Activated naive CD8-positive, alpha-beta T cell treated with anti-CD3 and anti-CD28 coated beads, Interleukin-2, amount 50 U/mL, for 24 hours (primary cell): ENCODE results near the gene ALDH3A1.

ENCODE experiments used
- ATAC-seq: fragments of 150-1000 bp; cut with Tn5 transposase; one replicate; pipeline ENCODE4 v1.10.0; 2021
- DNase-seq: peaks from one replicate; pipeline ENCODE4 v3.0.0; 2021
- H3K27ac Mint-ChIP-seq: one replicate; pipeline ENCODE4 v1.8.0; 2021; ENCODE audit warnings: mild to moderate bottlenecking, mixed read lengths
- H3K27me3 Mint-ChIP-seq: one replicate; pipeline ENCODE4 v1.8.0; 2021; ENCODE audit warnings: mixed read lengths
- H3K36me3 Mint-ChIP-seq: one replicate; pipeline ENCODE4 v1.8.0; 2021; ENCODE audit warnings: low read depth, mixed read lengths
- H3K4me1 Mint-ChIP-seq: one replicate; pipeline ENCODE4 v1.8.0; 2021; ENCODE audit warnings: mixed read lengths
- H3K4me3 Mint-ChIP-seq: one replicate; pipeline ENCODE4 v1.8.0; 2021; ENCODE audit warnings: mild to moderate bottlenecking, moderate library complexity, mixed read lengths
- H3K9me3 Mint-ChIP-seq: one replicate; pipeline ENCODE4 v1.8.0; 2021; ENCODE audit warnings: mixed read lengths

ALDH3A1 gene

GRCh38 chr17:19724501-19725420 lies 23.3 kb downstream of the ALDH3A1 start:
- Mint-ChIP-seq H3K4me3 (peak overlapping the region; percentile 46), H3K36me3 (no peaks in the 10 kb centered on the region), H3K27ac (peak overlapping the region; percentile 6), H3K27me3 (no peaks in the 10 kb centered on the region), H3K9me3 (no peaks in the 10 kb centered on the region), H3K4me1 (peaks cover 10% of the 10 kb centered on the region)
- DNase-seq (peak; percentile 55), ATAC-seq (peak; percentile 65)

- H3K27me3 Mint-ChIP-seq = no peaks in the 10 kb centered on the region
- ATAC-seq = peak; percentile 9
- H3K9me3 Mint-ChIP-seq = no peaks in the 10 kb centered on the region
- H3K27ac Mint-ChIP-seq = no peak overlapping the region
- no peak for DNase-seq
- no peak overlapping the region for H3K4me3 Mint-ChIP-seq
- H3K36me3 Mint-ChIP-seq = no peaks in the 10 kb centered on the region
- peaks cover 10% of the 10 kb centered on the region for H3K4me1 Mint-ChIP-seq
These were observed 24.1 kb downstream of the ALDH3A1 start for GRCh38 chr17:19723964-19724363.

GRCh38 chr17:19720631-19721426 lies 27.3 kb downstream of the ALDH3A1 start:
- Mint-ChIP-seq H3K4me3 (no peak overlapping the region), H3K9me3 (no peaks in the 10 kb centered on the region), H3K36me3 (no peaks in the 10 kb centered on the region), H3K27ac (no peak overlapping the region), H3K27me3 (no peaks in the 10 kb centered on the region), H3K4me1 (peaks cover 10% of the 10 kb centered on the region)
- DNase-seq (no peak), ATAC-seq (no peak)

- DNase-seq (no peak), ATAC-seq (no peak)
- no peaks in the 10 kb centered on the region for H3K9me3 Mint-ChIP-seq
- H3K4me3 Mint-ChIP-seq = no peak overlapping the region
- no peaks in the 10 kb centered on the region for H3K27me3 Mint-ChIP-seq
- H3K27ac Mint-ChIP-seq = no peak overlapping the region
- H3K4me1 Mint-ChIP-seq = peaks cover 5% of the 10 kb centered on the region
- no peaks in the 10 kb centered on the region for H3K36me3 Mint-ChIP-seq
These were observed 28.0 kb downstream of the ALDH3A1 start for GRCh38 chr17:19720210-19720475.

GRCh38 chr17:19719355-19720209 lies 28.5 kb downstream of the ALDH3A1 start:
- H3K36me3 Mint-ChIP-seq = no peaks in the 10 kb centered on the region
- H3K4me3 Mint-ChIP-seq = no peak overlapping the region
- no peaks in the 10 kb centered on the region for H3K9me3 Mint-ChIP-seq
- no peaks in the 10 kb centered on the region for H3K27me3 Mint-ChIP-seq
- H3K4me1 Mint-ChIP-seq = peaks cover 3% of the 10 kb centered on the region
- H3K27ac Mint-ChIP-seq = no peak overlapping the region
- no peak for ATAC-seq
- DNase-seq = no peak

GRCh38 chr17:19718613-19719354 lies 29.3 kb downstream of the ALDH3A1 start:
- Mint-ChIP-seq H3K27me3 (no peaks in the 10 kb centered on the region), H3K36me3 (no peaks in the 10 kb centered on the region), H3K4me3 (no peak overlapping the region), H3K9me3 (no peaks in the 10 kb centered on the region), H3K27ac (no peak overlapping the region), H3K4me1 (no peaks in the 10 kb centered on the region)
- ATAC-seq (no peak), DNase-seq (no peak)

GRCh38 chr17:19718041-19718612 lies 30.0 kb downstream of the ALDH3A1 start:
- Mint-ChIP-seq H3K27ac (no peak overlapping the region), H3K9me3 (no peaks in the 10 kb centered on the region), H3K36me3 (no peaks in the 10 kb centered on the region), H3K4me3 (no peak overlapping the region), H3K27me3 (no peaks in the 10 kb centered on the region), H3K4me1 (no peaks in the 10 kb centered on the region)
- ATAC-seq (no peak), DNase-seq (no peak)

- no peak for ATAC-seq
- Mint-ChIP-seq H3K27ac (no peak overlapping the region), H3K36me3 (no peaks in the 10 kb centered on the region), H3K27me3 (no peaks in the 10 kb centered on the region), H3K4me3 (no peak overlapping the region), H3K4me1 (no peaks in the 10 kb centered on the region), H3K9me3 (no peaks in the 10 kb centered on the region)
- no peak for DNase-seq
These were observed 30.6 kb downstream of the ALDH3A1 start for GRCh38 chr17:19717411-19717908.

- no peak overlapping the region for H3K4me3 Mint-ChIP-seq
- no peak for ATAC-seq
These were observed 31.1 kb downstream of the ALDH3A1 start for GRCh38 chr17:19717031-19717360.

GRCh38 chr17:19716108-19717030 lies 31.7 kb downstream of the ALDH3A1 start, which contains the start of gene SLC47A2:
Gene SLC47A2, minus strand, starts transcription at chr17:19716584. Its CDS starts 29 bp downstream, at chr17:19716555.
- Mint-ChIP-seq H3K4me3 (no peak within 1 kb of the TSS), H3K9me3 (no peaks in the 10 kb centered on the region), H3K27me3 (no peaks in the 10 kb centered on the region), H3K27ac (no peak within 1 kb of the TSS), H3K36me3 (no peaks in the 10 kb centered on the region), H3K4me1 (no peaks in the 10 kb centered on the region)
- no peak for ATAC-seq
- DNase-seq = no peak

More at GRCh38 chr17:19717031-19717360, 31.1 kb downstream of the ALDH3A1 start:
- Mint-ChIP-seq H3K27me3 (no peaks in the 10 kb centered on the region), H3K4me1 (no peaks in the 10 kb centered on the region), H3K36me3 (no peaks in the 10 kb centered on the region), H3K27ac (no peak overlapping the region), H3K9me3 (no peaks in the 10 kb centered on the region)
- DNase-seq = no peak

GRCh38 chr17:19714542-19715411 lies 33.3 kb downstream of the ALDH3A1 start:
- ATAC-seq (no peak), DNase-seq (no peak)
- no peak overlapping the region for H3K27ac Mint-ChIP-seq
- no peak overlapping the region for H3K4me3 Mint-ChIP-seq
- no peaks in the 10 kb centered on the region for H3K4me1 Mint-ChIP-seq
- no peaks in the 10 kb centered on the region for H3K27me3 Mint-ChIP-seq
- no peaks in the 10 kb centered on the region for H3K9me3 Mint-ChIP-seq
- no peaks in the 10 kb centered on the region for H3K36me3 Mint-ChIP-seq

GRCh38 chr17:19713901-19714361 lies 34.2 kb downstream of the ALDH3A1 start:
- no peaks in the 10 kb centered on the region for H3K4me1 Mint-ChIP-seq
- H3K27me3 Mint-ChIP-seq = no peaks in the 10 kb centered on the region
- H3K36me3 Mint-ChIP-seq = no peaks in the 10 kb centered on the region
- H3K9me3 Mint-ChIP-seq = no peaks in the 10 kb centered on the region
- H3K27ac Mint-ChIP-seq = no peak overlapping the region
- H3K4me3 Mint-ChIP-seq = no peak overlapping the region
- ATAC-seq (no peak), DNase-seq (no peak)
